GM23338 (cell line): Measurements from ENCODE around the gene HOXC4. TPM values are rescaled to one million over a fixed set of nuclear protein-coding genes. Genes with fewer than 3 reads are reported as not detected.
"Not testable (repeated sequence)": the region's sequence is repeated elsewhere in the genome, so short reads cannot be mapped to it uniquely, and the experiment has no call there.

Experiments used
- ATAC-seq: fragments of 200-7000 bp; cut with Tn5 transposase; 3 replicates; pipeline ENCODE4 v1.9.1; 2020
- DNase-seq: peaks from one replicate; pipeline ENCODE4 v3.0.0-alpha.2; 2015; ENCODE audit warnings: low spot score
- H2AFZ ChIP-seq: fragments of 200-600 bp; sonication (generic); 2 replicates; pipeline ENCODE4 v1.8.0; 2016; ENCODE audit warnings: antibody characterized with exemption, mild to moderate bottlenecking, moderate library complexity
- H3F3A ChIP-seq: fragments of 200-600 bp; sonication (generic); replicated peaks from 2 replicates; pipeline ENCODE4 v1.8.0; 2017; ENCODE audit warnings: antibody characterized with exemption, mixed run types, low read depth
- H3K27ac ChIP-seq: fragments of 200-600 bp; sonication (generic); 2 replicates; pipeline ENCODE4 v1.6.1; 2016; ENCODE audit warnings: low read depth
- H3K27me3 ChIP-seq: fragments of 200-600 bp; sonication (generic); 2 replicates; pipeline ENCODE4 v1.8.0; 2016; ENCODE audit warnings: mild to moderate bottlenecking, mixed run types, moderate library complexity; ENCODE audit not compliant: insufficient read depth
- H3K36me3 ChIP-seq: fragments of 200-600 bp; sonication (generic); 2 replicates; pipeline ENCODE4 v1.8.0; 2016; ENCODE audit warnings: mild to moderate bottlenecking; ENCODE audit not compliant: insufficient read depth
- H3K4me1 ChIP-seq: fragments of 200-600 bp; sonication (generic); 2 replicates; pipeline ENCODE4 v1.8.0; 2016; ENCODE audit warnings: mild to moderate bottlenecking, moderate library complexity; ENCODE audit not compliant: insufficient read depth
- H3K4me2 ChIP-seq: fragments of 200-600 bp; sonication (generic); 2 replicates; pipeline ENCODE4 v1.7.1; 2017; ENCODE audit warnings: mixed run types
- H3K4me3 ChIP-seq: fragments of 200-600 bp; sonication (generic); 2 replicates; pipeline ENCODE4 v1.6.1; 2016; ENCODE audit warnings: mixed run types
- H3K79me2 ChIP-seq: fragments of 200-600 bp; sonication (generic); replicated peaks from 2 replicates; pipeline ENCODE4 v1.8.0; 2017; ENCODE audit warnings: mild to moderate bottlenecking; ENCODE audit not compliant: insufficient read depth
- H3K9me2 ChIP-seq: fragments of 200-600 bp; sonication (generic); 2 replicates; pipeline ENCODE4 v1.8.0; 2017; ENCODE audit not compliant: insufficient read depth
- H4K20me1 ChIP-seq: fragments of 200-600 bp; sonication (generic); replicated peaks from 2 replicates; pipeline ENCODE4 v1.8.0; 2017; ENCODE audit warnings: mild to moderate bottlenecking; ENCODE audit not compliant: insufficient read depth
- H3K27ac Mint-ChIP-seq: 2 replicates; pipeline ENCODE4 v1.8.0; 2020; ENCODE audit warnings: inconsistent platforms, mild to moderate bottlenecking, moderate library complexity, mixed read lengths
- H3K27me3 Mint-ChIP-seq: 3 replicates; pipeline ENCODE4 v1.8.0; 2022; ENCODE audit warnings: low read depth, mild to moderate bottlenecking, moderate library complexity, mixed read lengths, inconsistent platforms; ENCODE audit not compliant: insufficient read depth, poor library complexity
- H3K36me3 Mint-ChIP-seq: 3 replicates; pipeline ENCODE4 v1.8.0; 2021; ENCODE audit warnings: low read depth, mild to moderate bottlenecking, inconsistent platforms, moderate library complexity, mixed read lengths
- H3K4me1 Mint-ChIP-seq: 3 replicates; pipeline ENCODE4 v1.8.0; 2020; ENCODE audit warnings: mild to moderate bottlenecking, inconsistent platforms, mixed read lengths
- H3K4me3 Mint-ChIP-seq: 3 replicates; pipeline ENCODE4 v1.8.0; 2021; ENCODE audit warnings: moderate library complexity, mild to moderate bottlenecking, inconsistent platforms, mixed read lengths
- H3K9me3 Mint-ChIP-seq: 3 replicates; pipeline ENCODE4 v1.8.0; 2020; ENCODE audit warnings: moderate library complexity, mild to moderate bottlenecking, inconsistent platforms, mixed read lengths
- microRNA counts: library from miRNA; unstranded; fragments of <30 nt; microRNA quantifications from one replicate; lab custom pipeline; 2017
- microRNA-seq: library from miRNA; unstranded; fragments of <30 nt; microRNA quantifications from one replicate; pipeline ENCODE4, GENCODE V29; 2017
- polyA plus RNA-seq: library from polyadenylated mRNA; unstranded; fragments of >200 nt; fragmentation: Nextera tagmentation; extraction: Ambion mirVana; gene quantifications from 2 replicates; pipeline ENCODE4 v1.2.1, GENCODE V29; 2016
- small RNA-seq: library from RNA; depleted of rRNA; stranded (forward); fragments of <200 nt; gene quantifications from one replicate; pipeline ENCODE3, GENCODE V24; 2014; ENCODE audit warnings: low replicate concordance
- total RNA-seq: library from RNA; depleted of rRNA; stranded (reverse); fragments of >200 nt; shearing (Covaris generic); gene quantifications from 2 replicates; pipeline ENCODE4 v1.2.3, GENCODE V29; 2014; rRNA removed

HOXC4 gene
- total and polyA plus RNA-seq, 2 experiments from 2014 or later, result not detected

DNA sequence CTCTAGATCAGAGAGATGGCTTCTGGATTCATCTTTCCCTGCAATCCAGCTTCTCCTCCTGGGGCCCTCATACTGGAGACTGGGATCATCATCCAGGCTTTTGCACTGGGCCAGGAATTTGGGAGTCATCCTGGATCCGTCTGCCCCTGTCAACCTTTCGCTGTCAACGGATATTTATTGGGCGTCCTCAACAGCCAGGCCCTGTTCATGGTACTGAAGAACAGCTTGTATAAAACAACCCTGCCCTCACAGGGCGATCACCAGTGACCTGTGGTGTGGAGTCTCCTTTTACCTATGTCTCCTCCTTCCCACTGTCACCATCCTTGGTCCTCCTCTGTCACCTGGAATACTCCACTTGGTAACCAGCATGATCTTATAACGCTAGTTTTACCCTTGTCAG, 48.6 kb downstream of the HOXC4 start:
- H3K27me3 Mint-ChIP-seq, result peaks cover 70% of the 10 kb centered on the region
- not testable (repeated sequence) for H3K9me2 ChIP-seq, H3K4me3 Mint-ChIP-seq, DNase-seq, H3K4me1 ChIP-seq, H3K4me3 ChIP-seq, H3K79me2 ChIP-seq, ATAC-seq, H3F3A ChIP-seq, H3K9me3 Mint-ChIP-seq, H3K27ac ChIP-seq, H3K4me2 ChIP-seq, H2AFZ ChIP-seq, H3K36me3 ChIP-seq, H3K36me3 Mint-ChIP-seq, H3K27ac Mint-ChIP-seq, H4K20me1 ChIP-seq
- peaks cover 92% of the 10 kb centered on the region for H3K27me3 ChIP-seq
- H3K4me1 Mint-ChIP-seq, result peaks cover 11% of the 10 kb centered on the region; the same call in 2 of the 3 replicates

DNA sequence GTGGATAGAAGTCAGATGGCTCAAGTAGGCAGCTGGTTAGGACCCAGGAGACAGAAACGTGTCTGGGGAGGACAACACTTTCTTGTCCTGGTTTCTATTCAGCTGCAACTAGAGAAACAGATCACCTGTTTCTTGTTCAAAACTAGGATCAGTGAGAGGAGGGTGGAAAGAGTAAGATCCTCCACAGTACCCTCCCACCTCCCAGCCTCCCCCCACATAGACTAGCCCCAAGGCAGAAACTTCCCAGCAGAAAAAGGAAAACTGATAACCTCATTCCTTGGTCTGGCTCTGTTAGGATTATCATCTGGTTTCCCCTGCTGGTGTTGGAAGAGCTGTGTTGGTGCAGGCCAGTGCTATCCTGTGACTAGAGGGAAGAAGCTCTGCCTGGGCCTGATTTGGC, 50.2 kb downstream of the HOXC4 start:
- H3K9me3 Mint-ChIP-seq, H3K4me3 Mint-ChIP-seq, H3K4me2 ChIP-seq, H4K20me1 ChIP-seq, H3K27ac Mint-ChIP-seq, H3K79me2 ChIP-seq, H3K36me3 ChIP-seq, H3K4me1 ChIP-seq, H3F3A ChIP-seq, H3K4me3 ChIP-seq, H3K27ac ChIP-seq, H2AFZ ChIP-seq, DNase-seq, ATAC-seq, H3K36me3 Mint-ChIP-seq, H3K9me2 ChIP-seq: not testable (repeated sequence)
- Mint-ChIP-seq H3K27me3 (peaks cover 78% of the 10 kb centered on the region), H3K4me1 (peaks cover 12% of the 10 kb centered on the region; the same call in 2 of the 3 replicates)
- H3K27me3 ChIP-seq, result peaks cover 100% of the 10 kb centered on the region

MicroRNAs encoded within 50 kb of the gene (microRNA counts, 767-probe panel; counts per million panel counts)
- microRNA hsa-miR-615-3p (lab: Ali Mortazavi, UCI), result not detected
- microRNA hsa-miR-615-5p (lab: Ali Mortazavi, UCI), result not detected

Small RNAs within 50 kb of the gene (microRNA-seq; reads per million reads assigned to microRNA genes)
- 0.89 reads per million for gene MIR615

Small RNAs within 50 kb of the gene (small RNA-seq; reads per million reads assigned to genes)
- not detected for gene HOXC5
- not detected for gene MIR615
- not detected for gene RF00019

Other genes starting within 250 kb of the HOXC4 start
- gene HOXC13, start 115.0 kb upstream of the HOXC4 start, total RNA-seq, result 0.10 TPM in 1 of 2 replicates, not detected in the other
- not detected in 2 replicates for gene HOXC13, start 115.0 kb upstream of the HOXC4 start, polyA plus RNA-seq
- gene HOXC12, start 98.9 kb upstream of the HOXC4 start, total RNA-seq, result not detected in 2 replicates
- not detected in 2 replicates for gene HOXC12, start 98.9 kb upstream of the HOXC4 start, polyA plus RNA-seq
- gene HOXC11, start 80.7 kb upstream of the HOXC4 start, total RNA-seq, result not detected in 2 replicates
- gene HOXC11, start 80.7 kb upstream of the HOXC4 start, polyA plus RNA-seq, result not detected in 2 replicates
- not detected in 2 replicates for gene HOTAIR, start 78.9 kb upstream of the HOXC4 start, total RNA-seq
- not detected in 2 replicates for gene HOTAIR, start 78.9 kb upstream of the HOXC4 start, polyA plus RNA-seq
- gene HOXC10, start 68.7 kb upstream of the HOXC4 start, total RNA-seq, result not detected in 2 replicates
- not detected in 2 replicates for gene HOXC10, start 68.7 kb upstream of the HOXC4 start, polyA plus RNA-seq
- not detected in 2 replicates for gene HOXC9, start 53.7 kb upstream of the HOXC4 start, total RNA-seq
- gene HOXC9, start 53.7 kb upstream of the HOXC4 start, polyA plus RNA-seq, result not detected in 2 replicates
- gene HOXC8, start 44.9 kb upstream of the HOXC4 start, total RNA-seq, result not detected in 2 replicates
- gene HOXC8, start 44.9 kb upstream of the HOXC4 start, polyA plus RNA-seq, result not detected in 2 replicates
- not detected in 2 replicates for gene HOXC6, start 25.4 kb upstream of the HOXC4 start, total RNA-seq
- gene HOXC6, start 25.4 kb upstream of the HOXC4 start, polyA plus RNA-seq, result not detected in 2 replicates
- not detected in 2 replicates for gene HOXC5, start 20.8 kb upstream of the HOXC4 start, total RNA-seq
- gene HOXC5, start 20.8 kb upstream of the HOXC4 start, polyA plus RNA-seq, result not detected in 2 replicates
- gene SMUG1, start 135.2 kb downstream of the HOXC4 start, total RNA-seq, result 19.6 and 23.8 TPM in 2 replicates
- 21.8 and 23.1 TPM in 2 replicates for gene SMUG1, start 135.2 kb downstream of the HOXC4 start, polyA plus RNA-seq
- 193 and 212 TPM in 2 replicates for gene CBX5, start 226.3 kb downstream of the HOXC4 start, total RNA-seq
- 152 and 175 TPM in 2 replicates for gene CBX5, start 226.3 kb downstream of the HOXC4 start, polyA plus RNA-seq
- gene HNRNPA1, start 226.9 kb downstream of the HOXC4 start, total RNA-seq, result 1,104 and 1,281 TPM in 2 replicates
- gene HNRNPA1, start 226.9 kb downstream of the HOXC4 start, polyA plus RNA-seq, result 2,363 and 2,576 TPM in 2 replicates
- gene NFE2, start 247.2 kb downstream of the HOXC4 start, total RNA-seq, result 0.27 and 1.3 TPM in 2 replicates
- 1.8 and 3.0 TPM in 2 replicates for gene NFE2, start 247.2 kb downstream of the HOXC4 start, polyA plus RNA-seq